ENCODE measurements around the gene CYBA.

- TF ChIP-seq POLR2A (IDR thresholded peaks at IDR 0.05; ENCODE audit: low read length) (no peak), CHD2 (IDR thresholded peaks at IDR 0.05; ENCODE audit: low read length, partially characterized antibody) (no peak), CEBPB (IDR thresholded peaks at IDR 0.05) (no peak), TP53 (CRISPR knock-in tag; IDR thresholded peaks at IDR 0.05) (no peak), BHLHE40 (IDR thresholded peaks at IDR 0.05; ENCODE audit: low read depth, low read length) (no peak), MAX (IDR thresholded peaks at IDR 0.05) (no peak)
- TF ChIP-seq, protein P1, sequence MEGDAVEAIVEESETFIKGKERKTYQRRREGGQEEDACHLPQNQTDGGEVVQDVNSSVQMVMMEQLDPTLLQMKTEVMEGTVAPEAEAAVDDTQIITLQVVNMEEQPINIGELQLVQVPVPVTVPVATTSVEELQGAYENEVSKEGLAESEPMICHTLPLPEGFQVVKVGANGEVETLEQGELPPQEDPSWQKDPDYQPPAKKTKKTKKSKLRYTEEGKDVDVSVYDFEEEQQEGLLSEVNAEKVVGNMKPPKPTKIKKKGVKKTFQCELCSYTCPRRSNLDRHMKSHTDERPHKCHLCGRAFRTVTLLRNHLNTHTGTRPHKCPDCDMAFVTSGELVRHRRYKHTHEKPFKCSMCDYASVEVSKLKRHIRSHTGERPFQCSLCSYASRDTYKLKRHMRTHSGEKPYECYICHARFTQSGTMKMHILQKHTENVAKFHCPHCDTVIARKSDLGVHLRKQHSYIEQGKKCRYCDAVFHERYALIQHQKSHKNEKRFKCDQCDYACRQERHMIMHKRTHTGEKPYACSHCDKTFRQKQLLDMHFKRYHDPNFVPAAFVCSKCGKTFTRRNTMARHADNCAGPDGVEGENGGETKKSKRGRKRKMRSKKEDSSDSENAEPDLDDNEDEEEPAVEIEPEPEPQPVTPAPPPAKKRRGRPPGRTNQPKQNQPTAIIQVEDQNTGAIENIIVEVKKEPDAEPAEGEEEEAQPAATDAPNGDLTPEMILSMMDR (IDR thresholded peaks at IDR 0.05) = no peak
Observed at GRCh38 chr16:88669980-88670379, 19.1 kb upstream of the CYBA start.
